ENCODE results near the gene TMEM37. TPM values are rescaled to one million over a fixed set of nuclear protein-coding genes. Genes with fewer than 3 reads are reported as not detected.

TMEM37 gene
- total RNA-seq, 6 experiments from 2014 or later: not detected

DNA sequence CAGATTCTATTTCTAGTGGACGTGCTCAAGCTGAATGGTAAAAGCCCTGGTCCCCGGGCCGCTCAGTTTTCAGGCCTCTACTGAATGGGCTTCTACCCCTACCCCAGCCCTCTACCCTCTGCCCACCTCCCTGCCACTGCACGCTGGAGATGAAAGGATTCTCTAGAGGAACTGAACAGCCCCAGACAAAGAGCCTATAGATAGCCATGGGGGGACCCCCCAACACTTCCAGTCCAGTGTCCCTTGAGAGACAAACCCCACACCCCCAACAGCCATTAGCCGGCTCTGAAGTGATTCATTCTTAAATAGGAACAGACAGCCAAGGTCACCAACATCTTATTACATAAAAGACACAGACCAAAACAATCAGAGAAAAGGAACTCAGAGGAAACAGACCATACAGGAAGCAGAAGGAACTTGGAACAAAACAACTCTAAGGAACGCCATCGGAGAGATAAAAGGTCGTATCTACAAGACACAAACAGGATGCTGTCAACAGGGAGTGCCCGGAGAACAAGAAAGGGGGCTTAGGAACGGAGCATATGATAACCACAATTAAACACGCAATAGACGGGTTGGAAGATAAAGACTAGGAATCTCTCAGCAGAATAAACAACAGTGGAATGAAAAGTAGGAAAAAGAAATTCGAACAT is 23.5 kb downstream of the TMEM37 start:
- no peaks in the 10 kb centered on the region for H3K36me3 Mint-ChIP-seq (ENCODE audit: low read depth)
- TF ChIP-seq, protein P1, sequence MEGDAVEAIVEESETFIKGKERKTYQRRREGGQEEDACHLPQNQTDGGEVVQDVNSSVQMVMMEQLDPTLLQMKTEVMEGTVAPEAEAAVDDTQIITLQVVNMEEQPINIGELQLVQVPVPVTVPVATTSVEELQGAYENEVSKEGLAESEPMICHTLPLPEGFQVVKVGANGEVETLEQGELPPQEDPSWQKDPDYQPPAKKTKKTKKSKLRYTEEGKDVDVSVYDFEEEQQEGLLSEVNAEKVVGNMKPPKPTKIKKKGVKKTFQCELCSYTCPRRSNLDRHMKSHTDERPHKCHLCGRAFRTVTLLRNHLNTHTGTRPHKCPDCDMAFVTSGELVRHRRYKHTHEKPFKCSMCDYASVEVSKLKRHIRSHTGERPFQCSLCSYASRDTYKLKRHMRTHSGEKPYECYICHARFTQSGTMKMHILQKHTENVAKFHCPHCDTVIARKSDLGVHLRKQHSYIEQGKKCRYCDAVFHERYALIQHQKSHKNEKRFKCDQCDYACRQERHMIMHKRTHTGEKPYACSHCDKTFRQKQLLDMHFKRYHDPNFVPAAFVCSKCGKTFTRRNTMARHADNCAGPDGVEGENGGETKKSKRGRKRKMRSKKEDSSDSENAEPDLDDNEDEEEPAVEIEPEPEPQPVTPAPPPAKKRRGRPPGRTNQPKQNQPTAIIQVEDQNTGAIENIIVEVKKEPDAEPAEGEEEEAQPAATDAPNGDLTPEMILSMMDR (IDR thresholded peaks at IDR 0.05): no peak
- no peak overlapping the region for H3K4me3 Mint-ChIP-seq
- no peak for DNase-seq
- H3K4me1 Mint-ChIP-seq (ENCODE audit: low read depth): no peaks in the 10 kb centered on the region
- no peak overlapping the region for H3K27ac Mint-ChIP-seq
- H3K9me3 Mint-ChIP-seq: no peaks in the 10 kb centered on the region
- H3K27me3 Mint-ChIP-seq (ENCODE audit: insufficient read depth): peaks cover 20% of the 10 kb centered on the region

GRCh38 chr2:119460076-119460475 is 28.4 kb downstream of the TMEM37 start:
- no peaks in the 10 kb centered on the region for H3K36me3 Mint-ChIP-seq (ENCODE audit: low read depth)
- H3K4me1 Mint-ChIP-seq (ENCODE audit: low read depth): no peaks in the 10 kb centered on the region
- no peak overlapping the region for H3K27ac Mint-ChIP-seq
- DNase-seq: no peak
- H3K4me3 Mint-ChIP-seq: no peak overlapping the region
- no peaks in the 10 kb centered on the region for H3K9me3 Mint-ChIP-seq
- TF ChIP-seq, protein P1 (IDR thresholded peaks at IDR 0.05): no peak
- H3K27me3 Mint-ChIP-seq (ENCODE audit: insufficient read depth): peaks cover 13% of the 10 kb centered on the region

DNA sequence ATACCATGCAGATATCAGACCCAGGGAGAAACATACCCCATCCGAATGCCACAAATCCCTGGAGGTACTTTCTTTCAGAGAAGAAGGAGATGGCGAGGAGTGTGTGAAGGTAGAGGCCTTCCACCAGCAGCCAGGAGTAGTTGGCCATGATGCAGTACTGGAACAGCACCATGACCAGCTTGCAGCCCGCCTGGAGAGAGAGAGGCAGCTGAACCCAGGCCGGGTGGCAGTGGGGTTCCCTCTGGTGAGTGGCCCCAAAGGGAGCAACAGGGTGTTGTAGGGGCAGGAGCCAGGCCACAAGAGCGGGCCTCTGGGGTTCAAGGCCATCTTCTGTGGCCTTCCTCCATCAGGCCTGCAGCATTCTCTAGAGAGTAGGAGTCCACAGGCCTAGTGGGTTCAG is 30.2 kb downstream of the TMEM37 start:
- no peaks in the 10 kb centered on the region for H3K9me3 Mint-ChIP-seq
- no peaks in the 10 kb centered on the region for H3K4me1 Mint-ChIP-seq (ENCODE audit: low read depth)
- H3K27me3 Mint-ChIP-seq (ENCODE audit: insufficient read depth): peaks cover 15% of the 10 kb centered on the region
- TF ChIP-seq, protein P1 (IDR thresholded peaks at IDR 0.05): no peak
- no peaks in the 10 kb centered on the region for H3K36me3 Mint-ChIP-seq (ENCODE audit: low read depth)
- no peak overlapping the region for H3K4me3 Mint-ChIP-seq
- no peak for DNase-seq
- no peak overlapping the region for H3K27ac Mint-ChIP-seq

DNA sequence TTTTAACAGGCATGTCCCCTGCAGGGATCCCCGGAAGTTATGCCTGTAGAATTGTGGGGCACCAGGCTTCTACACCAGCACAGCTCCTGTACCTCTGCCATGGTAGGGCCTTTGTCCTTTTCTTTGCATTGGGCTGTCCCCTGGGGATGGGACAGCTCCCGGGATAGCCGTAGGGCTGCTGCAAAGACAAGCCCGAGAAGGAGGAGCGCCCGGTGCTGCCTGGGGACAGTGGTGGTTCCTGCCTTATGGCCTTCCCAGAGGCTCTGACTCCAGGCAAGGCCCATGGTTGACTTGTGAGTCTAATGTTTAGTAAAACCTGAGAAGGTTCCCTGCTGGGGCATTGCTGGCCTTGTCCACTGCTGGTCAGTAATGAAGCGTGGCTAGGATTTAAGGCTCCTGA is 30.9 kb downstream of the TMEM37 start:
- H3K27ac Mint-ChIP-seq: no peak overlapping the region
- TF ChIP-seq, protein P1 (IDR thresholded peaks at IDR 0.05): no peak
- no peak overlapping the region for H3K4me3 Mint-ChIP-seq
- H3K27me3 Mint-ChIP-seq (ENCODE audit: insufficient read depth): peaks cover 15% of the 10 kb centered on the region
- H3K4me1 Mint-ChIP-seq (ENCODE audit: low read depth): no peaks in the 10 kb centered on the region
- H3K9me3 Mint-ChIP-seq: no peaks in the 10 kb centered on the region
- H3K36me3 Mint-ChIP-seq (ENCODE audit: low read depth): no peaks in the 10 kb centered on the region
- DNase-seq: no peak

- H3K27me3 Mint-ChIP-seq (ENCODE audit: insufficient read depth): peaks cover 15% of the 10 kb centered on the region
- DNase-seq: no peak
- no peak overlapping the region for H3K27ac Mint-ChIP-seq
- no peaks in the 10 kb centered on the region for H3K9me3 Mint-ChIP-seq
- TF ChIP-seq, protein P1 (IDR thresholded peaks at IDR 0.05): no peak
- no peaks in the 10 kb centered on the region for H3K36me3 Mint-ChIP-seq (ENCODE audit: low read depth)
- H3K4me3 Mint-ChIP-seq: no peak overlapping the region
- no peaks in the 10 kb centered on the region for H3K4me1 Mint-ChIP-seq (ENCODE audit: low read depth)
Observed at GRCh38 chr2:119463136-119463535, 31.5 kb downstream of the TMEM37 start.
